T-helper 1 cell treated with Interleukin-12 subunit alpha and Interleukin-12 subunit beta and Interleukin-4 antibody, amounts not matched to agents 30 μg/mL and 1 μg/mL, for 36 hours (primary cell): Measurements from ENCODE around the gene NECTIN3.
A peak's percentile ranks its signal among the peaks of the same experiment; 100 is the strongest.

ENCODE experiments used
- H3K27ac Mint-ChIP-seq: one replicate; pipeline ENCODE4 v1.8.0; 2021; ENCODE audit warnings: mild to moderate bottlenecking, mixed read lengths
- H3K27me3 Mint-ChIP-seq: one replicate; pipeline ENCODE4 v1.8.0; 2021; ENCODE audit warnings: low read depth, mixed read lengths
- H3K36me3 Mint-ChIP-seq: one replicate; pipeline ENCODE4 v1.8.0; 2021; ENCODE audit warnings: low read depth, mixed read lengths
- H3K4me1 Mint-ChIP-seq: one replicate; pipeline ENCODE4 v1.8.0; 2021; ENCODE audit warnings: low read depth, mixed read lengths
- H3K4me3 Mint-ChIP-seq: one replicate; pipeline ENCODE4 v1.8.0; 2021; ENCODE audit warnings: mild to moderate bottlenecking, moderate library complexity, mixed read lengths
- H3K9me3 Mint-ChIP-seq: one replicate; pipeline ENCODE4 v1.8.0; 2021; ENCODE audit warnings: mixed read lengths

The NECTIN3 gene

GRCh38 chr3:111071257-111072030 lies at the start of gene NECTIN3:
NECTIN3 (plus strand) TSS chr3:111071816; CDS start chr3:111072018, 202 bp downstream.
- Mint-ChIP-seq H3K36me3 (peaks cover 4% of the 10 kb centered on the region), H3K4me1 (peaks cover 26% of the 10 kb centered on the region), H3K27me3 (peaks cover 56% of the 10 kb centered on the region), H3K27ac (peak within 1 kb of the TSS; percentile 65), H3K9me3 (no peaks in the 10 kb centered on the region), H3K4me3 (peak within 1 kb of the TSS; percentile 89)

GRCh38 chr3:111027868-111028267 lies 43.7 kb upstream of the NECTIN3 start:
- H3K4me1 Mint-ChIP-seq = no peaks in the 10 kb centered on the region
- H3K27ac Mint-ChIP-seq = no peak overlapping the region
- peaks cover 11% of the 10 kb centered on the region for H3K27me3 Mint-ChIP-seq
- H3K4me3 Mint-ChIP-seq = no peak overlapping the region
- H3K36me3 Mint-ChIP-seq = no peaks in the 10 kb centered on the region
- no peaks in the 10 kb centered on the region for H3K9me3 Mint-ChIP-seq

GRCh38 chr3:111031538-111031937 lies 40.1 kb upstream of the NECTIN3 start:
- Mint-ChIP-seq H3K9me3 (peaks cover 4% of the 10 kb centered on the region), H3K4me3 (no peak overlapping the region), H3K27me3 (peaks cover 11% of the 10 kb centered on the region), H3K4me1 (no peaks in the 10 kb centered on the region), H3K27ac (no peak overlapping the region), H3K36me3 (no peaks in the 10 kb centered on the region)

- Mint-ChIP-seq H3K36me3 (no peaks in the 10 kb centered on the region), H3K4me3 (no peak overlapping the region), H3K4me1 (no peaks in the 10 kb centered on the region), H3K9me3 (peaks cover 12% of the 10 kb centered on the region), H3K27ac (no peak overlapping the region), H3K27me3 (peaks cover 11% of the 10 kb centered on the region)
These were observed 38.9 kb upstream of the NECTIN3 start for GRCh38 chr3:111032677-111033076.

GRCh38 chr3:111033470-111034050 lies 38.1 kb upstream of the NECTIN3 start:
- no peak overlapping the region for H3K27ac Mint-ChIP-seq
- peaks cover 12% of the 10 kb centered on the region for H3K9me3 Mint-ChIP-seq
- peaks cover 11% of the 10 kb centered on the region for H3K27me3 Mint-ChIP-seq
- H3K4me3 Mint-ChIP-seq = no peak overlapping the region
- no peaks in the 10 kb centered on the region for H3K36me3 Mint-ChIP-seq
- H3K4me1 Mint-ChIP-seq = no peaks in the 10 kb centered on the region

GRCh38 chr3:111035316-111035715 lies 36.3 kb upstream of the NECTIN3 start:
- Mint-ChIP-seq H3K4me1 (no peaks in the 10 kb centered on the region), H3K4me3 (no peak overlapping the region), H3K27me3 (peaks cover 3% of the 10 kb centered on the region), H3K9me3 (peaks cover 12% of the 10 kb centered on the region), H3K27ac (no peak overlapping the region), H3K36me3 (no peaks in the 10 kb centered on the region)

GRCh38 chr3:111035902-111036301 lies 35.7 kb upstream of the NECTIN3 start:
- Mint-ChIP-seq H3K36me3 (no peaks in the 10 kb centered on the region), H3K4me3 (no peak overlapping the region), H3K4me1 (no peaks in the 10 kb centered on the region), H3K27me3 (peaks cover 3% of the 10 kb centered on the region), H3K9me3 (peaks cover 12% of the 10 kb centered on the region), H3K27ac (no peak overlapping the region)

GRCh38 chr3:111040959-111041358 lies 30.7 kb upstream of the NECTIN3 start:
- Mint-ChIP-seq H3K27ac (no peak overlapping the region), H3K36me3 (no peaks in the 10 kb centered on the region), H3K4me1 (no peaks in the 10 kb centered on the region), H3K4me3 (no peak overlapping the region), H3K27me3 (no peaks in the 10 kb centered on the region), H3K9me3 (peaks cover 18% of the 10 kb centered on the region)

GRCh38 chr3:111045564-111045963 lies 26.1 kb upstream of the NECTIN3 start:
- Mint-ChIP-seq H3K4me1 (no peaks in the 10 kb centered on the region), H3K27me3 (peaks cover 3% of the 10 kb centered on the region), H3K4me3 (no peak overlapping the region), H3K27ac (no peak overlapping the region), H3K9me3 (peaks cover 6% of the 10 kb centered on the region), H3K36me3 (no peaks in the 10 kb centered on the region)

GRCh38 chr3:111047042-111047441 lies 24.6 kb upstream of the NECTIN3 start:
- no peak overlapping the region for H3K4me3 Mint-ChIP-seq
- H3K27ac Mint-ChIP-seq = no peak overlapping the region
- peaks cover 6% of the 10 kb centered on the region for H3K27me3 Mint-ChIP-seq
- H3K9me3 Mint-ChIP-seq = no peaks in the 10 kb centered on the region
- H3K4me1 Mint-ChIP-seq = no peaks in the 10 kb centered on the region
- no peaks in the 10 kb centered on the region for H3K36me3 Mint-ChIP-seq

- Mint-ChIP-seq H3K4me1 (no peaks in the 10 kb centered on the region), H3K9me3 (no peaks in the 10 kb centered on the region), H3K27me3 (peaks cover 6% of the 10 kb centered on the region), H3K4me3 (no peak overlapping the region), H3K27ac (no peak overlapping the region), H3K36me3 (no peaks in the 10 kb centered on the region)
These were observed 23.7 kb upstream of the NECTIN3 start for GRCh38 chr3:111047812-111048435.

- peaks cover 6% of the 10 kb centered on the region for H3K27me3 Mint-ChIP-seq
These were observed 20.3 kb upstream of the NECTIN3 start for GRCh38 chr3:111051354-111051753.

GRCh38 chr3:111068574-111068973 lies 3.0 kb upstream of the NECTIN3 start:
- H3K36me3 Mint-ChIP-seq = peaks cover 4% of the 10 kb centered on the region
- peaks cover 24% of the 10 kb centered on the region for H3K4me1 Mint-ChIP-seq
- peaks cover 33% of the 10 kb centered on the region for H3K27me3 Mint-ChIP-seq
- no peaks in the 10 kb centered on the region for H3K9me3 Mint-ChIP-seq
- no peak overlapping the region for H3K27ac Mint-ChIP-seq
- no peak overlapping the region for H3K4me3 Mint-ChIP-seq

More at GRCh38 chr3:111051354-111051753, 20.3 kb upstream of the NECTIN3 start:
- Mint-ChIP-seq H3K27ac (no peak overlapping the region), H3K36me3 (no peaks in the 10 kb centered on the region), H3K4me3 (no peak overlapping the region), H3K4me1 (no peaks in the 10 kb centered on the region), H3K9me3 (no peaks in the 10 kb centered on the region)

GRCh38 chr3:111069974-111070771 lies 1.4 kb upstream of the NECTIN3 start:
- peaks cover 26% of the 10 kb centered on the region for H3K4me1 Mint-ChIP-seq
- H3K27me3 Mint-ChIP-seq = peaks cover 49% of the 10 kb centered on the region
- H3K27ac Mint-ChIP-seq = peak overlapping the region; percentile 65

More at GRCh38 chr3:111069974-111070771, 1.4 kb upstream of the NECTIN3 start:
- H3K9me3 Mint-ChIP-seq = no peaks in the 10 kb centered on the region
- H3K36me3 Mint-ChIP-seq = peaks cover 4% of the 10 kb centered on the region
- H3K4me3 Mint-ChIP-seq = peak overlapping the region; percentile 86
